Smooth muscle cell (in vitro differentiated cells): ENCODE data around the gene TAF11L6. TPM values are rescaled to one million over a fixed set of nuclear protein-coding genes. Genes with fewer than 3 reads are reported as not detected.
"Not testable (repeated sequence)": the region's sequence is repeated elsewhere in the genome, so short reads cannot be mapped to it uniquely, and the experiment has no call there.

Experiments
- DNase-seq: peaks from one replicate; lab custom pipeline; 2025; ENCODE audit not compliant: unreplicated experiment; lab: John Stamatoyannopoulos, UW
- H2AFZ ChIP-seq: fragments of 200-600 bp; sonication (generic); 2 replicates; pipeline ENCODE4 v1.6.0; 2016; ENCODE audit warnings: antibody characterized with exemption, low read depth, mild to moderate bottlenecking
- H3F3A ChIP-seq: fragments of 200-600 bp; sonication (generic); 2 replicates; pipeline ENCODE4 v1.6.0; 2017; ENCODE audit warnings: antibody characterized with exemption, low read depth
- H3K27ac ChIP-seq: fragments of 200-600 bp; sonication (generic); 2 replicates; pipeline ENCODE4 v1.5.1; 2016; ENCODE audit warnings: low read depth, mild to moderate bottlenecking
- H3K27me3 ChIP-seq: fragments of 200-600 bp; sonication (generic); 2 replicates; pipeline ENCODE4 v1.6.1; 2016; ENCODE audit warnings: low read depth, mild to moderate bottlenecking
- H3K36me3 ChIP-seq: fragments of 200-600 bp; sonication (generic); 2 replicates; pipeline ENCODE4 v1.5.1; 2016; ENCODE audit warnings: low read depth
- H3K4me1 ChIP-seq: fragments of 200-600 bp; sonication (generic); 2 replicates; pipeline ENCODE4 v1.5.1; 2016; ENCODE audit warnings: low read depth
- H3K4me2 ChIP-seq: fragments of 200-600 bp; sonication (generic); 2 replicates; pipeline ENCODE4 v1.6.0; 2016; ENCODE audit warnings: mild to moderate bottlenecking
- H3K4me3 ChIP-seq: fragments of 200-600 bp; sonication (generic); 2 replicates; pipeline ENCODE4 v1.5.1; 2016; ENCODE audit warnings: mild to moderate bottlenecking
- H3K79me2 ChIP-seq: fragments of 200-600 bp; sonication (generic); 2 replicates; pipeline ENCODE4 v1.6.0; 2016; ENCODE audit warnings: low read depth, mild to moderate bottlenecking
- H3K9ac ChIP-seq: fragments of 200-600 bp; sonication (generic); 2 replicates; pipeline ENCODE4 v1.6.0; 2016; ENCODE audit warnings: low read depth
- H3K9me3 ChIP-seq: fragments of 200-600 bp; sonication (generic); replicated peaks from 2 replicates; pipeline ENCODE4 v1.5.1; 2016; ENCODE audit warnings: low read depth
- H4K20me1 ChIP-seq: fragments of 200-600 bp; sonication (generic); 2 replicates; pipeline ENCODE4 v1.6.0; 2016; ENCODE audit warnings: low read depth
- WGBS: methylation state at CpG from one replicate; pipeline ENCODE4 v1.1.7; 2016; ENCODE audit warnings: low lambda C conversion rate; 5-methylcytosine and 5-hydroxymethylcytosine counted together
- polyA plus RNA-seq: library from polyadenylated mRNA; unstranded; fragments of >200 nt; fragmentation: Nextera tagmentation; extraction: Ambion mirVana; gene quantifications from 2 replicates; pipeline ENCODE4 v1.2.1, GENCODE V29; 2016
- total RNA-seq: library from RNA; depleted of rRNA; stranded (reverse); fragments of >200 nt; gene quantifications from 2 replicates; pipeline ENCODE4 v1.2.3, GENCODE V29; 2014
- TF ChIP-seq, protein P1 (sequence below): fragments of 200-600 bp; sonication (generic); IDR thresholded peaks from 2 replicates; pipeline ENCODE4 v1.5.1; 2017; ENCODE audit warnings: borderline replicate concordance, mild to moderate bottlenecking, antibody characterized with exemption; ENCODE audit not compliant: insufficient read depth, poor library complexity, severe bottlenecking

Gene TAF11L6
- total RNA-seq = not detected in 2 replicates
- polyA plus RNA-seq = not detected in 2 replicates

DNA sequence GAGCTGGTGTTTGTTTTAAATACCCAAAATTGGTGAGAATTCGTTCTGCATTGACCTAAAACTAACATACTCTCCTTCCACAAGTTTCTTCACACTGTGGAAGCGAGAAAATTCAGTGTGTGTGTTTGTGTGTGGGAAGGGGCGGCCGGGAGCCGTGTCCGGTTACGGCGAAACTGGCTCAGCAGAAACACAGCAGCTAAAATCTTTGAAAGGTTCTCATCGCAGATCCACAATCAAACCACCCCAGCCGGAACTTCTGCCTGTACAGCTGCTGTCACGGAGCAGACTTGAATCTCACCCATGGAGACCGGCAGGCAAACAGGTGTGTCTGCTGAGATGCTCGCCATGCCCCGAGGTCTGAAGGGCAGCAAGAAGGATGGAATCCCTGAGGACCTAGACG lies at the start of gene TAF11L6:
Gene TAF11L6, plus strand, starts transcription at position 301 of the 400 bp plus-strand sequence.
- not testable (repeated sequence) for H3K4me3 ChIP-seq, DNase-seq, H3K4me2 ChIP-seq, H3K36me3 ChIP-seq, H3K9ac ChIP-seq, H4K20me1 ChIP-seq, H3K9me3 ChIP-seq, H3F3A ChIP-seq, H3K4me1 ChIP-seq, H3K79me2 ChIP-seq, H3K27ac ChIP-seq, H2AFZ ChIP-seq, H3K27me3 ChIP-seq
- WGBS = no CpG with 5 or more reads among the region's 15 CpGs

DNA sequence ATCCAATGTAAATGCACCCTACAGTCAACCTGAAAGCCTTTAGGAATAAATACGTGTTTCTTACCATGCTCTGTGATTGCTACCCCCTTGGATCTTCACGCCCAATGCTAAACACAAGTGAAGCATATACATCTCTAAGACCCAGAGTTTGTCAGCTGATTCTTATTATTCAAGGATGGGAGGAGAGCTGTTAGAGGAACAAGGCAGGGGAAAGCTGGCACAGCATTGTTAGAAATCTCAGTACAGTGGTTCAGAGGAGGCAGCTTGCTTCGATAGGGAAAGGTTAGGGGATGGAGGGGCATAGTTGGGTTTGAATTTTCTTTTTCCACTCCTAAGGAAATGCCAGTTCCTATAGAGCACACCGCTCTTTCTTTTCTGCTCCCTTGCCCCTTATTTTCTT lies 47.1 kb upstream of the TAF11L6 start:
- WGBS = 75% methylated on average over 4 of the region's 4 CpGs

DNA sequence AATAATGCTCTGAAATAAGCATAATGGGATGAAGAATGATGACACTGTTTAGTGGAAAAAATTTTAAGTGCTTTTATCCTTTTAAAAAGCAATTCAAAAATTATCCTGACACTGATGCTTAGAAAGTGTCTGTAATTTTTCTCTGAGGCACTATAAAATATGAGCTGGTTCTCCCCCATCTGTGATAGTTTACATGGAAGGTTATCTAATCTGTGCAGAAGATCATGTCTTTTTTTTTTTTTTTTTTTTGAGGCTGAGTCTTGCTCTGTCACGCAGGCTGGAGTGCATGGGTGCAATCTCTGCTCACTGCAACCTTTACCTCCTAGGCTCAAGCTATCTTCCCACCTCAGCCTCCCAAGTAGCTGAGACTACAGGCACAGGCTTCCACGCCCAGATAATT lies 45.7 kb upstream of the TAF11L6 start:
- no peak for DNase-seq
- no peaks in the 10 kb centered on the region for H3K36me3 ChIP-seq
- no peaks in the 10 kb centered on the region for H3K9me3 ChIP-seq
- H3K79me2 ChIP-seq = no peaks in the 10 kb centered on the region
- no peak overlapping the region for H3K4me3 ChIP-seq
- no peaks in the 10 kb centered on the region for H3F3A ChIP-seq
- TF ChIP-seq, protein P1, sequence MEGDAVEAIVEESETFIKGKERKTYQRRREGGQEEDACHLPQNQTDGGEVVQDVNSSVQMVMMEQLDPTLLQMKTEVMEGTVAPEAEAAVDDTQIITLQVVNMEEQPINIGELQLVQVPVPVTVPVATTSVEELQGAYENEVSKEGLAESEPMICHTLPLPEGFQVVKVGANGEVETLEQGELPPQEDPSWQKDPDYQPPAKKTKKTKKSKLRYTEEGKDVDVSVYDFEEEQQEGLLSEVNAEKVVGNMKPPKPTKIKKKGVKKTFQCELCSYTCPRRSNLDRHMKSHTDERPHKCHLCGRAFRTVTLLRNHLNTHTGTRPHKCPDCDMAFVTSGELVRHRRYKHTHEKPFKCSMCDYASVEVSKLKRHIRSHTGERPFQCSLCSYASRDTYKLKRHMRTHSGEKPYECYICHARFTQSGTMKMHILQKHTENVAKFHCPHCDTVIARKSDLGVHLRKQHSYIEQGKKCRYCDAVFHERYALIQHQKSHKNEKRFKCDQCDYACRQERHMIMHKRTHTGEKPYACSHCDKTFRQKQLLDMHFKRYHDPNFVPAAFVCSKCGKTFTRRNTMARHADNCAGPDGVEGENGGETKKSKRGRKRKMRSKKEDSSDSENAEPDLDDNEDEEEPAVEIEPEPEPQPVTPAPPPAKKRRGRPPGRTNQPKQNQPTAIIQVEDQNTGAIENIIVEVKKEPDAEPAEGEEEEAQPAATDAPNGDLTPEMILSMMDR = no peak
- H3K4me1 ChIP-seq = no peaks in the 10 kb centered on the region
- no peak overlapping the region for H3K27ac ChIP-seq
- 78% methylated on average over 2 of the region's 2 CpGs for WGBS
- no peaks in the 10 kb centered on the region for H3K27me3 ChIP-seq
- no peak overlapping the region for H2AFZ ChIP-seq
- H4K20me1 ChIP-seq = no peaks in the 10 kb centered on the region
- H3K9ac ChIP-seq = no peak overlapping the region
- no peak overlapping the region for H3K4me2 ChIP-seq

More for the DNA sequence above, 47.1 kb upstream of the TAF11L6 start:
- Histone ChIP-seq H3K4me1 (no peaks in the 10 kb centered on the region), H3K36me3 (no peaks in the 10 kb centered on the region), H4K20me1 (no peaks in the 10 kb centered on the region), H3K27me3 (no peaks in the 10 kb centered on the region), H3K79me2 (no peaks in the 10 kb centered on the region), H2AFZ (peak overlapping the region; percentile 30), H3F3A (no peaks in the 10 kb centered on the region), H3K9me3 (no peaks in the 10 kb centered on the region), H3K4me3 (no peak overlapping the region), H3K27ac (no peak overlapping the region), H3K9ac (no peak overlapping the region), H3K4me2 (no peak overlapping the region)
- no peak for DNase-seq
- TF ChIP-seq, protein P1 = no peak

DNA sequence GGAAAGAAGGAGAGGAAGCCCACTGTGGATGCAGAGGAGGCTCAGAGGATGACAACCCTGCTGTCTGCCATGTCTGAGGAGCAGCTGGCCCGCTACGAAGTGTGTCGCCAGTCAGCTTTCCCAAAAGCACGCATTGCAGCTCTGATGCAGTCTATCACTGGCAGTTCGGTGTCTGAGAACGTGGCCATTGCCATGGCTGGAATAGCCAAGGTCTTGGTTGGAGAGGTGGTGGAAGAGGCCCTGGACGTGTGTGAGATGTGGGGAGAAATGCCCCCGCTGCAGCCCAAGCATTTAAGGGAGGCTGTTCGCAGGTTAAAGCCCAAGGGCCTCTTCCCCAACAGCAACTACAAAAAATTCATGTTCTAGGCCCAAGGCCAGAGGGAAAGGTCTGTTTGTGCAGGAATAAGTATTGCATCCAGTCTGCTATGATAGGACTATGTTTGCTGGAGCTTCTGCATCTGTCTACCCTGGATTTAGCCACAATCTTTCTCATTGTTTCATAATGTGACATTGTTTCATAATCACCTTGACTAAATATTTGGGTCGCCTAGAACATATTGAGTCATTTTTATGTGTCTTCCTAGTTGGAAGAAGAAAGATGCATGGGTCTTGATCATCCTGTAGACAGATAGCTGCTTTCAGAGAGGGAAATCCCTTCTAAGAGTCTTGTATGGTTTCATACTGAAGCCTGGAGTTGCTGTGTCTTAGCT lies 41.9 kb upstream of the TAF11L6 start:
- DNase-seq, H3F3A ChIP-seq: not testable (repeated sequence)

More for the DNA sequence above, 41.9 kb upstream of the TAF11L6 start:
- H4K20me1 ChIP-seq, H3K36me3 ChIP-seq, H3K9ac ChIP-seq, H3K4me3 ChIP-seq, H3K4me2 ChIP-seq, H2AFZ ChIP-seq, H3K9me3 ChIP-seq, H3K27ac ChIP-seq, H3K4me1 ChIP-seq, H3K79me2 ChIP-seq, H3K27me3 ChIP-seq: not testable (repeated sequence)
- 94% methylated on average over 10 of the region's 10 CpGs for WGBS
